Skeletal muscle tissue (tissue), 4 donors: ENCODE results near the gene BDH2. TPM values are rescaled to one million over a fixed set of nuclear protein-coding genes. Genes with fewer than 3 reads are reported as not detected.
A peak's percentile ranks its signal among the peaks of the same experiment; 100 is the strongest.

Experiments
- H3K27ac ChIP-seq: one replicate; pipeline ENCODE4 v1.7.0; 2013; ENCODE audit warnings: mild to moderate bottlenecking, low read depth, low read length, inconsistent platforms
- H3K27me3 ChIP-seq, 3 donors: one replicate each; pipeline ENCODE4 v1.7.0; 2013; ENCODE audit warnings: low read length in 3 of 3; ENCODE audit not compliant: control insufficient read depth in 3 of 3, insufficient read depth in 3 of 3
- H3K36me3 ChIP-seq, 3 donors: one replicate each; pipeline ENCODE4 v1.7.0; 2013; ENCODE audit warnings: low read length in 3 of 3; ENCODE audit not compliant: control insufficient read depth in 3 of 3, insufficient read depth in 3 of 3
- H3K4me1 ChIP-seq, 3 donors: one replicate each; pipeline ENCODE4 v1.7.0; 2013; ENCODE audit warnings: low read length in 3 of 3, mild to moderate bottlenecking in 3 of 3; ENCODE audit not compliant: control insufficient read depth in 3 of 3, insufficient read depth in 3 of 3
- H3K4me3 ChIP-seq, 3 donors: one replicate each; pipeline ENCODE4 v1.7.0; 2013; ENCODE audit warnings: low read length in 3 of 3
- H3K9ac ChIP-seq, 3 donors: one replicate each; pipeline ENCODE4 v1.7.0; 2013; ENCODE audit warnings: low read length in 3 of 3, mild to moderate bottlenecking in 3 of 3, moderate library complexity in 2 of 3, low read depth in 1 of 3
- H3K9me3 ChIP-seq, 3 donors: one replicate each; pipeline ENCODE4 v1.7.0; 2013; ENCODE audit warnings: low read length in 3 of 3; ENCODE audit not compliant: control insufficient read depth in 3 of 3
- total RNA-seq: library from RNA; depleted of rRNA; stranded (reverse); fragments of >200 nt; gene quantifications from one replicate; pipeline ENCODE4 v1.2.3, GENCODE V29; 2014
- donor health status: Osteomylitis.

Gene BDH2
- total RNA-seq, 1 donor from 2014 or later, result 23.0 TPM

DNA sequence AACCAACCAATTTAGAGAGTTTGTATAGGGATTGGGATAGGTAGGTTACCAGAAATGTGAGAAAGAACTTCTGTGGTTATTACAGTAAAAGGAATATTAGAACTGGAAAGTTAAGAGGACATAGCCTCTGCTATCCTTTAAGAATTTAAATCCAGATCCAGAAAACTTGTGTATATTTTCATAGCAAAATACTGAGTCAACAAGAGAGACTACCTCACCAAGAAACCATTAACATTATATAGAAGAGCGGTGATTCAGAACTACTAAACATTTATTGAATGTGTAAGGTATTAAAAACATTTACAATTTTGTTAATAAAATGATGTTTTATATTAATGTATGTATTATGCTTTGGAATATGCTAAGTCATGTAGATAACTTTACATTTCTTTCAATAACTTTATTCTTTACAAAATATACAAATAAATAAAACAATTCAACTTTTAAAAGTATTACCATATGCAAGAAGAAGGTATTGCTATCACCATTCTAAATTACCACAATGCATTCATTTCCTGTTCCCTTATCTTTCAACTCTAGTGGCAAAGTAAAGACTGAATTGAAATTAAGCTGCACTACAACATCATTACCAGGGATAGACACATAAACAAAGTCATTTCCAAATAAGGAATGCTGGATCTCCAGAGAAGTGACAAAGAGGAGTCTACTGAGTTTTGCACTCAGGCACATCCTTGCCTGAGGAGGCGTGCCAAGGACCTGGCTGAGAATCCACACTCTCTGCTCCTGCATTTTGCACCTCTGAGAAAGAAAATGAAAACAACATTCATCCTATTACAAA lies 6.1 kb upstream of the BDH2 start:
- H3K36me3 ChIP-seq, result no peaks in the 10 kb centered on the region
- H3K27me3 ChIP-seq, result no peaks in the 10 kb centered on the region
- H3K4me3 ChIP-seq, result no peak overlapping the region
- H3K9ac ChIP-seq, result no peak overlapping the region
- H3K9me3 ChIP-seq, result no peaks in the 10 kb centered on the region
- H3K4me1 ChIP-seq, result no peaks in the 10 kb centered on the region
- H3K27ac ChIP-seq, result no peak overlapping the region

DNA sequence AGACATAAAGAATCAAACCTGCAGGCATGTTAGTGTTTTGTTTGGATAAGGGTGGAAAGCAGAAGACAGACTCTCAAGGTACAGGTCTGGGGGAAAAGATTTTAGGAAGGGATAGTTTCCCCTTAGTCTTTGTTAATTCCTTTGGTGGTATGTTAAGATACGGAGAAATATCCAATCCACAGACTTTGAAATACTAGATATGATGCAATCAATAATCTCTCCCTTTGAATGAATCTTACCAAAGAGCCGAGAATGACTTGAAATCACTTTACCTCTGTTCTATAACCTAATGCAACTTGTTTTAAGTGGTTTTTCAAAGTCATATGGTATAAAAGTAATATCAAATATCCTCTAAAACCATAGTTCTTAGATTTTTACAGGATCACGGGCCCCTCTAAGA lies 5.3 kb upstream of the BDH2 start:
- Histone ChIP-seq H3K4me1 (no peaks in the 10 kb centered on the region), H3K36me3 (no peaks in the 10 kb centered on the region), H3K9me3 (no peaks in the 10 kb centered on the region), H3K27ac (no peak overlapping the region), H3K27me3 (no peaks in the 10 kb centered on the region), H3K4me3 (no peak overlapping the region), H3K9ac (no peak overlapping the region)

DNA sequence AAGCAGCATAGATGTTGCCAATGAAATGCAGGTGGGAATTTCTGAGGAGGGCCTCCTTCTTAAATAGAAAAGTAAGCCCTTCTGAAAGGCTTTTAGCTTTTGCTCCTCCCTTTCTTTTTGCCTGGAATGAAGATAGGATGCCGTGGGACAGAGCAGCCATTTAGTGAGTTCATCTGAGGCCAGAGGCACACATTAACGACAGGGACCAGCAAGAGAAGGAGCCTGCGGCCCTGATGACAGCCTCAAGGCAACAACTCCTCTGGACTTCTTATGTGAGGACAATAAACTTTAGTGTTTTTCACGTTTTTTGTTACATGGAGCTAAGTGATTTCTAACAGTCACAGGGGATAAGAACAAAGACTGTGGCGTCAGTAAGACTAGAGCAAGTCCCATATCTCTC lies 1.1 kb upstream of the BDH2 start:
- peaks cover 14 to 20% (median 15%) of the 10 kb centered on the region in 3 donors for H3K4me1 ChIP-seq

DNA sequence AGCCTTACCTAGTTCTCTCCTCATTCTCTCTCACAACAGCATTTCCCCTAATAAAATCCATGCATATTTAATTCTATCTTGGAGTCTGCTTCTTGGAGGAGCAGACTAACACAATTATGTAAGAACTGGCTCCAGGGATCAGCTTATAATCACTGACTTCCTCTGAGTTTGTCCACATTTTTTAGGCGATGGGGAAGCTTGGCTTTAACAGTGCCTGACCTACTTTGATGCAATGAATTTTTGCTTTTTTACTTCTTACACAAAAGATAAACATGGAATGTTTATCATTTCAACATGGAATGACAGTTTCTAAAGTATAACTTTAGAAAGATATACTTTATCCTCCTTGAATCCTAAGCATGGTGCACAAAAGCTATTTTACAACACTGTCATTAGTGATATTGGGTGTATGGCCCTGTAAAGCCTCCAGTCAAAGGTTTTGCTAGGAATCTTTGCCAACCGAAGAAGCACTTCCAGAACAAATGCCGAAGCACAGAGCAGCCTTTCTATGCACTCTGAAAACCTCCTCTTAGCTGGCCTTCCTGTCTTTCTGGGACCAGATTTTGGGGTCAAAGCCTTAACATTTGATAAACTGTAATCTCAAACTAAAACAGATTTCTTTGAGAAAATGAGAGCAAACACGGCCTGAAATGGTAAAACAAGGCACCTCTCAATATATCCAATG lies 736 bp downstream of the BDH2 start:
- peaks cover 14 to 20% (median 15%) of the 10 kb centered on the region in 3 donors for H3K4me1 ChIP-seq
- peaks cover 0 to 4% (median 3%) of the 10 kb centered on the region in 3 donors for H3K36me3 ChIP-seq
- H3K9ac ChIP-seq, result peak overlapping the region; percentile 65 to 79 (median 78)

More for the DNA sequence above, 1.1 kb upstream of the BDH2 start:
- H3K9me3 ChIP-seq, result no peaks in the 10 kb centered on the region
- no peak overlapping the region for H3K27ac ChIP-seq
- H3K9ac ChIP-seq, result no peak overlapping the region
- H3K4me3 ChIP-seq, result no peak overlapping the region
- no peaks in the 10 kb centered on the region for H3K36me3 ChIP-seq
- H3K27me3 ChIP-seq, result no peaks in the 10 kb centered on the region

DNA sequence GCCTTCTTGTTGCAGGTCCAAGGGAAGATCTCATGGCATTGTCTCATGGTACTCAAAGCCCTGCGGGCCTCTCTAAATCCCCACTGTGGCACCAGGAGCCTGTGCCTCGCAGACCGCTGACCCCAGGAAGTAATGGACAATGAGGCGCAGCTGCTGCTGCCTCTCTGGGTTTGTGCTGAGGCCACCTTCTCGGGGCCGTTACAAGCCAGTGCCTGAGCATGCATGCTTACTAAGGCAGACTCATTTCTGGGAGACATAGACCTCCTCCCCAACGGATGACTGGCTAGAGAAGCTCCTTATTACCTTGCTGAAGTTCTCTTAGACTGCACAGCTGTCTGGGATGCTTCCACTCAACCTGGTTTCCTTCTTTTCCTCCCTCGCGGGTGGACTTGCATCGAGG lies 1.3 kb downstream of the BDH2 start:
- Histone ChIP-seq H3K9ac (peak overlapping the region in 2 of 3 donors; percentile 78 to 79), H3K27ac (no peak overlapping the region), H3K27me3 (no peaks in the 10 kb centered on the region), H3K36me3 (peaks cover 0 to 5% (median 5%) of the 10 kb centered on the region in 3 donors), H3K9me3 (no peaks in the 10 kb centered on the region), H3K4me1 (peaks cover 14 to 20% (median 15%) of the 10 kb centered on the region in 3 donors), H3K4me3 (peak overlapping the region; percentile 74 to 82 (median 75))

More for the DNA sequence above, 736 bp downstream of the BDH2 start:
- peak overlapping the region; percentile 74 to 82 (median 75) for H3K4me3 ChIP-seq
- peak overlapping the region; percentile 37 for H3K27ac ChIP-seq
- no peaks in the 10 kb centered on the region for H3K9me3 ChIP-seq
- no peaks in the 10 kb centered on the region for H3K27me3 ChIP-seq

DNA sequence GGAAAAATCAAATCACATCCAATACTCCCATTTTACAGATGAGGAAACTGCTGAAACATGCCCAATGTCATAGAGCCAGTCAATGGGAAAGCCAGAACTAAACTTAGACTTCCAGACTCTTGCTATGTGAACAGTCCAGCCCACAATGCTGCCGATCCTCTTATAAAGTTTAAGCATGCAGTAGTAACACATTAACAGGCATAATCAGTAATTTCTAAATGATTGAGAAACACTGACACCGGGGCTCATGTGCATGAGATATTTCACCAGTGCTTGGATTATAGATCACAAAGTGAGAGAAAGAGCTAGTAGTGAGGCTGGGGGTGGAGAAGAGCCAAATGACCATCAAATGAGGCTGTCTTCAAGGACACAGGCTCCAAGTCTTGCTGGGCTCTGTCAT lies 2.5 kb downstream of the BDH2 start:
- Histone ChIP-seq H3K27me3 (no peaks in the 10 kb centered on the region), H3K36me3 (peaks cover 0 to 5% (median 5%) of the 10 kb centered on the region in 3 donors), H3K4me3 (no peak overlapping the region), H3K9ac (no peak overlapping the region), H3K27ac (no peak overlapping the region), H3K4me1 (peaks cover 14 to 20% (median 15%) of the 10 kb centered on the region in 3 donors), H3K9me3 (no peaks in the 10 kb centered on the region)

DNA sequence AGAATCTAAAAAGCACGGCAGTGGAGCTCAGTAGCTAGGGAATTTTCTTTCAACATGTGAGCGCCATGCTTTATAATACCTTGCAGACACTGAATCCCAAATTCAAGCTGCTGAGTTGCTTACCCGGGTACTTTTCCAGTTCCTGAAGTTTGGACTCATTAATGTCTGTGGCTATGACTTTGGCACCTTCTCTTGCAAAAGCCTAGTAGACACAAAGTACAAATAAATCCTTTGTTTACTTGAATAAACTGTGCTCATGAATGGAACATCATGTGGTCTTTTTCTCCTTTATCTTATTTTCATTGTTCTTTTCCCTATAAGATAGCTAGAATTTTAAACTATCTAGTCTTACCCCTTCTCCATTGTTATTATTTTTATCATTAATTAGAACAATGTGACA lies 4.6 kb downstream of the BDH2 start:
- no peak overlapping the region for H3K4me3 ChIP-seq
- no peaks in the 10 kb centered on the region for H3K9me3 ChIP-seq
- H3K9ac ChIP-seq, result no peak overlapping the region
- no peak overlapping the region for H3K27ac ChIP-seq
- no peaks in the 10 kb centered on the region for H3K27me3 ChIP-seq
- peaks cover 11 to 23% (median 20%) of the 10 kb centered on the region in 3 donors for H3K36me3 ChIP-seq
- H3K4me1 ChIP-seq, result peaks cover 14 to 20% (median 15%) of the 10 kb centered on the region in 3 donors

DNA sequence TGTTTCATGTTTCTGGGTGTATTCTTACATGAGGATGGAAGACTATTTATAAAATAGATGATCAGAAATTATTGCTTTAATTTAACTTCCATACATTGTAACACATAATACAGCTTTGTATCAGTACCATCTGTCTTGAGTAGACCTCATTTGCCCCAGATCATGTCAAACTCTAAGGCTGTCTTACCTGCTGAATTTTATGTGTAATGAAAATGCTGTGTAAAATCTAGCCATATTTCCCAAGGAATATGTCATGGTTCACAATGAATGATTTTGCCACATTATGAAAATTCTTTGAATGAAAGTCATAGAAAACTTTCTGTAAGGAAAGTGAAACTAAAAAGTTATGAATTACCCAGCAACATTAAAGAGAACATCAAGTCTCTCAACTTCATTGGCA lies 7.4 kb downstream of the BDH2 start:
- no peak overlapping the region for H3K27ac ChIP-seq
- no peak overlapping the region for H3K9ac ChIP-seq
- no peaks in the 10 kb centered on the region for H3K27me3 ChIP-seq
- no peaks in the 10 kb centered on the region for H3K9me3 ChIP-seq
- peaks cover 25 to 49% (median 44%) of the 10 kb centered on the region in 3 donors for H3K36me3 ChIP-seq
- H3K4me3 ChIP-seq, result no peak overlapping the region
- peaks cover 0 to 1% (median 0%) of the 10 kb centered on the region in 3 donors for H3K4me1 ChIP-seq

DNA sequence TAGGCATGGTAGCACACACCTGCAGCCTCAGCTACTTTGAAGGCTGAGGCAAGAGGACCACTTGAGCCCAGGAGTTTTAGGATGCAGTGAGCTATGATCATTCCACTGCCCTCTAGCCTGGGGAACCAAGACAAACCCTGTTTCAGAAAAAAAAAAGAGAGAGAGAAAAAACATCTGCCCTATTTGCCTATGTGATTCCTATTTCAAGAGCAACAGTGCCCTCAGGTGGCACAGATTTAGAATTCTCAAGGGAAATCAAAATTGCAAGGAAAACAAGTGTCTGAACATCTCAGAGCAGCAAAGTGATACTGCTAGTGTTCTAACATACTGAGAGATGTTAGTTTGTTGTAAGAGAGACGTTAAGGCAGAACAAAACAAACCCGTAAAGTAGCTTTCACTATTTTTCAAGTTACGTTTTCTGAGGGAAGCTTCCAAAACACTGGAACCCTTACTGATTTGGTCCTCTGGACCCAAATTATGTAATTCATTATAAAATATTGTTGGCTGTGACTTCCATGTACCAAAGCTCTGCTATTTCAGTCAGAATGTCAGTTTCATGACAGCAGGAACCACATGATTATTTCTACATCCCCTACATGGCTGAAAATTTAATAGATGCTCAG lies 7.9 kb downstream of the BDH2 start:
- Histone ChIP-seq H3K9me3 (no peaks in the 10 kb centered on the region), H3K9ac (no peak overlapping the region), H3K4me3 (no peak overlapping the region), H3K36me3 (peaks cover 26 to 54% (median 49%) of the 10 kb centered on the region in 3 donors), H3K27ac (no peak overlapping the region), H3K4me1 (no peaks in the 10 kb centered on the region), H3K27me3 (no peaks in the 10 kb centered on the region)
